ENCODE results near the gene PIAS3.
"Not testable (repeated sequence)": the region's sequence is repeated elsewhere in the genome, so short reads cannot be mapped to it uniquely, and the experiment has no call there.

Gene PIAS3

GRCh38 chr1:145823565-145824498 is 35.0 kb downstream of the PIAS3 start, which contains the start of the genes POLR3C and RNF115:
Gene POLR3C (plus strand): TSS chr1:145824200. CDS start chr1:145825777, 1,577 bp downstream.
Gene RNF115 (minus strand): TSS chr1:145824095. CDS start chr1:145823873, 222 bp downstream.
- DNase-seq (ENCODE audit: low read depth): peak; percentile 87

GRCh38 chr1:145822779-145823331 is 36.0 kb downstream of the PIAS3 start:
- not testable (repeated sequence) for DNase-seq (ENCODE audit: low read depth)

GRCh38 chr1:145818095-145818494 is 40.8 kb downstream of the PIAS3 start:
- peak; percentile 26 for DNase-seq (ENCODE audit: low read depth)

- not testable (repeated sequence) for DNase-seq (ENCODE audit: low read depth)
Measured at GRCh38 chr1:145812977-145813810, 45.7 kb downstream of the PIAS3 start.

GRCh38 chr1:145806844-145807243 is 52.0 kb downstream of the PIAS3 start:
- DNase-seq (ENCODE audit: low read depth): no peak

GRCh38 chr1:145806408-145806807 is 52.5 kb downstream of the PIAS3 start:
- no peak for DNase-seq (ENCODE audit: low read depth)

GRCh38 chr1:145805057-145805456 is 53.8 kb downstream of the PIAS3 start:
- no peak for DNase-seq (ENCODE audit: low read depth)

GRCh38 chr1:145804235-145805045 is 54.4 kb downstream of the PIAS3 start:
- no peak for DNase-seq (ENCODE audit: low read depth)

- DNase-seq (ENCODE audit: low read depth): no peak
Measured at GRCh38 chr1:145799806-145800205, 59.1 kb downstream of the PIAS3 start.
